Parathyroid adenoma (tissue), 2 donors: Measurements from ENCODE around the gene PHGDH.

ENCODE experiments used
- H2AFZ ChIP-seq: fragments of 300-600 bp; sonication (generic); one replicate; pipeline ENCODE4 v1.7.0; 2017; ENCODE audit warnings: antibody characterized with exemption, mild to moderate bottlenecking
- H3K27ac ChIP-seq: fragments of 300-600 bp; sonication (generic); one replicate; pipeline ENCODE4 v1.7.0; 2017
- H3K27me3 ChIP-seq: fragments of 300-600 bp; sonication (generic); one replicate; pipeline ENCODE4 v1.7.0; 2017; ENCODE audit warnings: low read length; ENCODE audit not compliant: control insufficient read depth, insufficient read depth
- H3K36me3 ChIP-seq: fragments of 300-600 bp; sonication (generic); one replicate; pipeline ENCODE4 v1.7.0; 2017; ENCODE audit warnings: low read length; ENCODE audit not compliant: control insufficient read depth, insufficient read depth
- H3K4me1 ChIP-seq: fragments of 300-600 bp; sonication (generic); one replicate; pipeline ENCODE4 v1.7.0; 2017; ENCODE audit warnings: control low read depth
- H3K4me2 ChIP-seq: fragments of 300-600 bp; sonication (generic); one replicate; pipeline ENCODE4 v1.7.0; 2017; ENCODE audit warnings: low read length
- H3K4me3 ChIP-seq: fragments of 300-600 bp; sonication (generic); one replicate; pipeline ENCODE4 v1.7.0; 2017; ENCODE audit warnings: low read depth, low read length
- H3K79me2 ChIP-seq: fragments of 300-600 bp; sonication (generic); one replicate; pipeline ENCODE4 v1.7.0; 2017; ENCODE audit warnings: control low read depth
- H3K9ac ChIP-seq: fragments of 300-600 bp; sonication (generic); one replicate; pipeline ENCODE4 v1.7.0; 2017; ENCODE audit warnings: mild to moderate bottlenecking
- H3K9me3 ChIP-seq: fragments of 300-600 bp; sonication (generic); one replicate; pipeline ENCODE4 v1.7.0; 2017; ENCODE audit warnings: low read length; ENCODE audit not compliant: control insufficient read depth
- TF ChIP-seq, protein P1 (sequence below): fragments of 300-600 bp; sonication (generic); IDR thresholded peaks from one replicate; pipeline ENCODE4 v1.7.0; 2017; ENCODE audit warnings: antibody characterized with exemption, mild to moderate bottlenecking
- donor health status: primary hyperparathyroidism.

The PHGDH gene

DNA sequence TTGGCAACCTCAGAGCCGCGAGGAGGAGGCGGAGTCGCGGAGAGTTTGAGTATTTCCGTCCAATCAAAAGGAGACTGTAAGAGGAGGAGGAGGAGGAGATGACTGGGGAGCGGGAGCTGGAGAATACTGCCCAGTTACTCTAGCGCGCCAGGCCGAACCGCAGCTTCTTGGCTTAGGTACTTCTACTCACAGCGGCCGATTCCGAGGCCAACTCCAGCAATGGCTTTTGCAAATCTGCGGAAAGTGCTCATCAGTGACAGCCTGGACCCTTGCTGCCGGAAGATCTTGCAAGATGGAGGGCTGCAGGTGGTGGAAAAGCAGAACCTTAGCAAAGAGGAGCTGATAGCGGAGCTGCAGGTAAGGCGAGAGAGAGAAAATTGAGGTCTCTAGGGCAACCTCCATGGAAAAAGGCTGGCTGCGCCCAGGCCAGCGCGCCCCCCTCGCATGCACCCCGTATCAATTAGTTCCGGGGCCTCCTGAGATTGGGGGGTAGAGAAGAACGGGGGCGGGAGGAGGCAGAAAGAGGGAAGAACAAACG lies at the start of gene PHGDH:
Gene PHGDH (plus strand): TSS at position 131 of the 538 bp plus-strand sequence. CDS start 89 bp downstream, at position 220.
- Histone ChIP-seq H3K27ac (peak within 1 kb of the TSS; percentile 86), H3K4me2 (peak within 1 kb of the TSS; percentile 84), H3K9me3 (no peaks in the 10 kb centered on the region), H3K4me1 (peaks cover 21% of the 10 kb centered on the region), H2AFZ (peak within 1 kb of the TSS; percentile 72), H3K4me3 (peak within 1 kb of the TSS; percentile 82), H3K27me3 (no peaks in the 10 kb centered on the region), H3K9ac (no peak within 1 kb of the TSS), H3K79me2 (peaks cover 5% of the 10 kb centered on the region), H3K36me3 (no peaks in the 10 kb centered on the region)
- TF ChIP-seq, protein P1, sequence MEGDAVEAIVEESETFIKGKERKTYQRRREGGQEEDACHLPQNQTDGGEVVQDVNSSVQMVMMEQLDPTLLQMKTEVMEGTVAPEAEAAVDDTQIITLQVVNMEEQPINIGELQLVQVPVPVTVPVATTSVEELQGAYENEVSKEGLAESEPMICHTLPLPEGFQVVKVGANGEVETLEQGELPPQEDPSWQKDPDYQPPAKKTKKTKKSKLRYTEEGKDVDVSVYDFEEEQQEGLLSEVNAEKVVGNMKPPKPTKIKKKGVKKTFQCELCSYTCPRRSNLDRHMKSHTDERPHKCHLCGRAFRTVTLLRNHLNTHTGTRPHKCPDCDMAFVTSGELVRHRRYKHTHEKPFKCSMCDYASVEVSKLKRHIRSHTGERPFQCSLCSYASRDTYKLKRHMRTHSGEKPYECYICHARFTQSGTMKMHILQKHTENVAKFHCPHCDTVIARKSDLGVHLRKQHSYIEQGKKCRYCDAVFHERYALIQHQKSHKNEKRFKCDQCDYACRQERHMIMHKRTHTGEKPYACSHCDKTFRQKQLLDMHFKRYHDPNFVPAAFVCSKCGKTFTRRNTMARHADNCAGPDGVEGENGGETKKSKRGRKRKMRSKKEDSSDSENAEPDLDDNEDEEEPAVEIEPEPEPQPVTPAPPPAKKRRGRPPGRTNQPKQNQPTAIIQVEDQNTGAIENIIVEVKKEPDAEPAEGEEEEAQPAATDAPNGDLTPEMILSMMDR = no peak

DNA sequence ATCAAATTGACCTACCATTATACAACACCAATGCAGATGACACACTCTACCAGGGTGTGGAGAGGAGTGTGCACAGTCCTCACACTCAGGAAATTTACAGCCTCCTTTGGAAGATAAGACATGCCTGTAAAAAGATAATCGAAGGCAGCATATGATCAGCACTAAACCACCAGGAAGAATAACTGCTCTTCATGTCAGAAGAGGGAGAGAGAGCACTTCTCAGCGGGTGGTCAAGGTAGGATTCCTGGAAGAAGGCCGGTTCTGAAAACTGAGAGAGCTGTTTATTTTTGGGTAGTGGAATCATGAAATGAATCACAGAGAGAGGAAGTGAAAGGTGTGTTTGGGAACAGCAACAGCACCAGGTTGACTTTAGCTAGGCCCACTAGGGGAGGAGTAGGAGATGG lies 49.7 kb upstream of the PHGDH start:
- TF ChIP-seq, protein P1 = no peak
- Histone ChIP-seq H3K36me3 (no peaks in the 10 kb centered on the region), H3K27ac (no peak overlapping the region), H3K27me3 (no peaks in the 10 kb centered on the region), H3K9ac (no peak overlapping the region), H3K9me3 (no peaks in the 10 kb centered on the region), H3K4me1 (no peaks in the 10 kb centered on the region), H3K4me2 (no peak overlapping the region), H3K79me2 (no peaks in the 10 kb centered on the region), H2AFZ (no peak overlapping the region), H3K4me3 (no peak overlapping the region)

DNA sequence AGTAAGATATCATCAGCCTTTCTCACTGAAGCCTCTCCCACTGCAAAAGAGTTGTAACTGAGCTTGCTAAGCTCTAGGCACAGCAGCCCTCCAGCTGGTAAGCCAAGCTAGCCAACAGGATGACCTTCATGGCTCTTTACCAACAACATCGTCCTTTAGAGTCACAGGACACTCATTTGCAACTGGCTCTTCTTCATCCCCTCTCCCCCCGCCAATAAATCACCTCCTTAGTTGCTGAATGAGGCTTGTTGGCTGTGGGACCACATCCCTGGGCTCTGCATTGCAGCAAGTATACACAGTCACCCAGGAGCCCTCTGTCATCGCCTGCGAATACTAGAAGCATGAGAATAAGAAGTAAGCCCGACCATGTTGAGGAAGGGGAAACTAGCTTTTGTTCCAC lies 47.7 kb upstream of the PHGDH start:
- Histone ChIP-seq H3K9ac (no peak overlapping the region), H2AFZ (no peak overlapping the region), H3K4me1 (no peaks in the 10 kb centered on the region), H3K27me3 (no peaks in the 10 kb centered on the region), H3K4me3 (no peak overlapping the region), H3K79me2 (no peaks in the 10 kb centered on the region), H3K9me3 (no peaks in the 10 kb centered on the region), H3K27ac (no peak overlapping the region), H3K36me3 (no peaks in the 10 kb centered on the region), H3K4me2 (no peak overlapping the region)
- TF ChIP-seq, protein P1 = no peak

DNA sequence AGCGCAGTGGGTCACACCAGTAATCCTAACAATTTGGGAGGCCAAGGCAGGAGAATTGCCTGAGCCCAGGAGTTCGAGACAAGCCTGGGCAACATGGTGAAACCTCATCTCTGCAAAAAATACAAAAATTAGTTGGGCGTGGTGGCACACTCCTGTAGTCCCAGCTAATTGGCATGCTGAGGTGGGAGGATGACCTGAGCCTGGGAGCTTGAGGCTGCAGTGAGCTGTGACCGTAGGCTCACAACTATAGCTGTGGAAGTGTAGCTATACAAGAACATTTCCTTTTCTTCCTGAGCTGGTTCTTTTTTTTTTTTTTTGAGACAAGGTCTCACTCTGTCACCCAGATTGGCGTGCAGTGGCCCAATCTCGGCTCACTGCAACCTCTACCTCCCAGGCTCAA lies 44.6 kb upstream of the PHGDH start:
- no peak overlapping the region for H3K4me3 ChIP-seq
- H3K9me3 ChIP-seq = no peaks in the 10 kb centered on the region
- H3K79me2 ChIP-seq = no peaks in the 10 kb centered on the region
- H3K9ac ChIP-seq = no peak overlapping the region
- H3K27ac ChIP-seq = no peak overlapping the region
- H3K4me2 ChIP-seq = no peak overlapping the region
- no peaks in the 10 kb centered on the region for H3K4me1 ChIP-seq
- H2AFZ ChIP-seq = no peak overlapping the region
- TF ChIP-seq, protein P1 = no peak
- H3K36me3 ChIP-seq = no peaks in the 10 kb centered on the region
- no peaks in the 10 kb centered on the region for H3K27me3 ChIP-seq

GRCh38 chr1:119670898-119671297 lies 40.8 kb upstream of the PHGDH start:
- TF ChIP-seq, protein P1 = no peak
- Histone ChIP-seq H3K4me3 (no peak overlapping the region), H3K9me3 (no peaks in the 10 kb centered on the region)

More at GRCh38 chr1:119670898-119671297, 40.8 kb upstream of the PHGDH start:
- no peaks in the 10 kb centered on the region for H3K36me3 ChIP-seq
- H3K79me2 ChIP-seq = no peaks in the 10 kb centered on the region
- H3K27me3 ChIP-seq = no peaks in the 10 kb centered on the region
- H3K27ac ChIP-seq = no peak overlapping the region
- H3K4me1 ChIP-seq = peaks cover 3% of the 10 kb centered on the region
- H3K4me2 ChIP-seq = no peak overlapping the region
- no peak overlapping the region for H2AFZ ChIP-seq
- H3K9ac ChIP-seq = no peak overlapping the region
